Fibroblast of lung (primary cell): ENCODE data around the gene SOX2.

Experiments
- EZH2 ChIP-seq: IDR thresholded peaks from 2 replicates; pipeline ENCODE4 v1.5.1; 2012; ENCODE audit warnings: low read length, control low read depth, mild to moderate bottlenecking; ENCODE audit errors: missing control alignments
- TF ChIP-seq, protein P1 (sequence below), 2 donors: IDR thresholded peaks in 1 of 2; conservative IDR thresholded peaks in 1 of 2; 1 replicate in 1 of 2; 2 replicates in 1 of 2; pipeline ENCODE4 v1.5.1; 2011 to 2012; ENCODE audit warnings: low read length in 2 of 2, control low read depth in 1 of 2, inconsistent platforms in 1 of 2, low read depth in 1 of 2, mild to moderate bottlenecking in 1 of 2

DNA sequence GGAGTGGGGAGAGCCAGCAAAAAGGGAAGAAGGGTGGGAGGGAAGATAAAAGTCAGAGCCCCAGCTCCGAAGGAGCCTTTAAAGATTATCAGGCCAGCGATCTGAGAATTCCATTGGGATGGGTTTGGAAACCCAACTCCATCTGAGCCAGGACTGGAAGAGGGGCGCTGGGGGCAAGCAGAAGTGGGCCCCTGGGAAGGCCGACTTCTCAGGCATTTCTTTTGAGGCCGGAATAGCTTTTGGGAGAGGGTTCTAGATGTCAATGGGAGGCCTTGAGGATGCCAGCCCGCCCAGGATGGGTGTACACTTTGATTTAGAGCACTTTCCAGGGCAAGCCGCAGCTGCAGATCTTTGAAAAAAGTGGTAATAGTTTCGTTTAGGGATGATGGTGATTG is 6.6 kb upstream of the SOX2 start:
- TF ChIP-seq, protein P1, sequence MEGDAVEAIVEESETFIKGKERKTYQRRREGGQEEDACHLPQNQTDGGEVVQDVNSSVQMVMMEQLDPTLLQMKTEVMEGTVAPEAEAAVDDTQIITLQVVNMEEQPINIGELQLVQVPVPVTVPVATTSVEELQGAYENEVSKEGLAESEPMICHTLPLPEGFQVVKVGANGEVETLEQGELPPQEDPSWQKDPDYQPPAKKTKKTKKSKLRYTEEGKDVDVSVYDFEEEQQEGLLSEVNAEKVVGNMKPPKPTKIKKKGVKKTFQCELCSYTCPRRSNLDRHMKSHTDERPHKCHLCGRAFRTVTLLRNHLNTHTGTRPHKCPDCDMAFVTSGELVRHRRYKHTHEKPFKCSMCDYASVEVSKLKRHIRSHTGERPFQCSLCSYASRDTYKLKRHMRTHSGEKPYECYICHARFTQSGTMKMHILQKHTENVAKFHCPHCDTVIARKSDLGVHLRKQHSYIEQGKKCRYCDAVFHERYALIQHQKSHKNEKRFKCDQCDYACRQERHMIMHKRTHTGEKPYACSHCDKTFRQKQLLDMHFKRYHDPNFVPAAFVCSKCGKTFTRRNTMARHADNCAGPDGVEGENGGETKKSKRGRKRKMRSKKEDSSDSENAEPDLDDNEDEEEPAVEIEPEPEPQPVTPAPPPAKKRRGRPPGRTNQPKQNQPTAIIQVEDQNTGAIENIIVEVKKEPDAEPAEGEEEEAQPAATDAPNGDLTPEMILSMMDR (conservative IDR thresholded peaks at IDR 0.05 in 1 of 2, IDR thresholded peaks at IDR 0.05 in 1 of 2; ENCODE audit: low read depth in 1 of 2, low read length in 2 of 2), result no peak
- no peak for TF ChIP-seq EZH2
